Neutrophil (primary cell): Measurements from ENCODE around the gene ANOS1.

Source experiments
- H3K27ac ChIP-seq: fragments of 200-600 bp; sonication (generic); 2 replicates; pipeline ENCODE4 v1.5.1; 2016; ENCODE audit warnings: mild to moderate bottlenecking, moderate library complexity
- H3K27me3 ChIP-seq: fragments of 200-600 bp; sonication (generic); 2 replicates; pipeline ENCODE4 v1.6.0; 2016; ENCODE audit warnings: mild to moderate bottlenecking
- H3K36me3 ChIP-seq: fragments of 200-600 bp; sonication (generic); 2 replicates; pipeline ENCODE4 v1.5.1; 2017
- H3K4me1 ChIP-seq, 2 experiments: fragments of 200-600 bp in 1 of 2; sonication (generic) in 1 of 2; 1 replicate in 1 of 2; 2 replicates in 1 of 2; pipeline versions ENCODE4 v1.5.1 to v1.6.1; 2013 to 2016; ENCODE audit warnings: low read depth in 1 of 2, low read length in 1 of 2, mild to moderate bottlenecking in 1 of 2, moderate library complexity in 1 of 2; ENCODE audit not compliant: control insufficient read depth in 1 of 2, insufficient read depth in 1 of 2
- H3K4me3 ChIP-seq, 2 experiments: fragments of 200-600 bp in 1 of 2; sonication (generic) in 1 of 2; 1 replicate in 1 of 2; 2 replicates in 1 of 2; pipeline ENCODE4 v1.5.1; 2013 to 2016; ENCODE audit warnings: low read depth in 1 of 2, low read length in 1 of 2, mild to moderate bottlenecking in 1 of 2, moderate library complexity in 1 of 2
- H3K9me3 ChIP-seq: fragments of 200-600 bp; sonication (generic); 2 replicates; pipeline ENCODE4 v1.5.1; 2016
- CTCF ChIP-seq: fragments of 200-600 bp; sonication (generic); IDR thresholded peaks from 2 replicates; pipeline ENCODE4 v1.5.1; 2016; ENCODE audit warnings: antibody characterized with exemption

ANOS1 gene

GRCh38 chrX:8647176-8647575, 84.8 kb downstream of the ANOS1 start:
- H3K36me3 ChIP-seq: no peaks in the 10 kb centered on the region
- no peak for TF ChIP-seq CTCF
- H3K4me1 ChIP-seq: no peaks in the 10 kb centered on the region
- H3K27me3 ChIP-seq: no peaks in the 10 kb centered on the region
- H3K9me3 ChIP-seq: no peaks in the 10 kb centered on the region
- no peak overlapping the region for H3K27ac ChIP-seq
- H3K4me3 ChIP-seq: no peak overlapping the region

GRCh38 chrX:8639949-8640475, 91.9 kb downstream of the ANOS1 start:
- Histone ChIP-seq H3K9me3 (no peaks in the 10 kb centered on the region), H3K4me3 (no peak overlapping the region), H3K4me1 (no peaks in the 10 kb centered on the region), H3K27me3 (no peaks in the 10 kb centered on the region), H3K27ac (no peak overlapping the region), H3K36me3 (no peaks in the 10 kb centered on the region)
- TF ChIP-seq CTCF: no peak

GRCh38 chrX:8636497-8636896, 95.4 kb downstream of the ANOS1 start:
- H3K27me3 ChIP-seq: no peaks in the 10 kb centered on the region
- no peak overlapping the region for H3K4me3 ChIP-seq
- no peak for TF ChIP-seq CTCF
- H3K9me3 ChIP-seq: no peaks in the 10 kb centered on the region
- no peaks in the 10 kb centered on the region for H3K36me3 ChIP-seq
- no peaks in the 10 kb centered on the region for H3K4me1 ChIP-seq
- H3K27ac ChIP-seq: no peak overlapping the region

- Histone ChIP-seq H3K36me3 (no peaks in the 10 kb centered on the region), H3K9me3 (no peaks in the 10 kb centered on the region), H3K27me3 (no peaks in the 10 kb centered on the region), H3K27ac (no peak overlapping the region), H3K4me1 (no peaks in the 10 kb centered on the region), H3K4me3 (no peak overlapping the region)
- no peak for TF ChIP-seq CTCF
Measured at GRCh38 chrX:8635812-8636211, 96.1 kb downstream of the ANOS1 start.

GRCh38 chrX:8632924-8633323, 99.0 kb downstream of the ANOS1 start:
- H3K27ac ChIP-seq: no peak overlapping the region
- H3K27me3 ChIP-seq: no peaks in the 10 kb centered on the region
- TF ChIP-seq CTCF: no peak
- H3K9me3 ChIP-seq: no peaks in the 10 kb centered on the region
- H3K4me1 ChIP-seq: no peaks in the 10 kb centered on the region
- H3K4me3 ChIP-seq: no peak overlapping the region
- no peaks in the 10 kb centered on the region for H3K36me3 ChIP-seq

GRCh38 chrX:8629871-8630270, 102.1 kb downstream of the ANOS1 start:
- H3K27ac ChIP-seq: no peak overlapping the region
- H3K4me3 ChIP-seq: no peak overlapping the region
- no peaks in the 10 kb centered on the region for H3K36me3 ChIP-seq
- no peaks in the 10 kb centered on the region for H3K9me3 ChIP-seq
- TF ChIP-seq CTCF: no peak
- H3K4me1 ChIP-seq: no peaks in the 10 kb centered on the region
- H3K27me3 ChIP-seq: no peaks in the 10 kb centered on the region
